ENCODE results near the gene LONP2.

DNA sequence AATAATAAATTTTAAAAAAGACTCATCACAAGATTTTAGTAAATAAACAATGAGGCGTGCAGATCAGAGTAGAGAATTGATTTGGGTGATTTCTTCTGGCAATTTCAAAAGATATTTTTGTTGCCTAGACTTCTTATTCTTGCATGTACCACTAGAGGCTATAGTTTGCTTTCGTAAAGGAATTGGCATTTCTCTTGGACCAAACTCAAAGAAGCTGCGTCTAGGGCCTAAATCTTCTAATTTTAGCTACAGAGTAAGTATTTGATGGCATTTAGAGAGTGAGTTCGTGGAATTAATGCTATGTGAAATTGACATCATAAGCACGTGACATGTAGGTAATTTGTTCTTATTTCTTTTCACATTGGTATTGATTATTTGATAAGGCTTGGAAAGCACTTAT is 27.6 kb downstream of the LONP2 start:
- no peak for TF ChIP-seq POLR2A (IDR thresholded peaks at IDR 0.05)
- no peak for TF ChIP-seq CTCF (IDR thresholded peaks at IDR 0.05)
